Liver (tissue), 9 donors: ENCODE data around the gene CGN. TPM values are rescaled to one million over a fixed set of nuclear protein-coding genes. Genes with fewer than 3 reads are reported as not detected.

Experiments used
- DNase-seq: peaks from one replicate; pipeline ENCODE4 v3.0.0-alpha.2; 2017; ENCODE audit warnings: low spot score
- H3K27ac ChIP-seq, 2 donors: one replicate each; pipeline ENCODE4 v1.7.0; 2013; ENCODE audit warnings: inconsistent platforms in 2 of 2, low read length in 2 of 2, control low read depth in 1 of 2, low read depth in 1 of 2, mild to moderate bottlenecking in 1 of 2
- H3K27me3 ChIP-seq, 4 donors: one replicate each; pipeline versions ENCODE4 v1.6.1 to v1.7.0; 2013; ENCODE audit warnings: low read length in 3 of 4, inconsistent platforms in 1 of 4, mild to moderate bottlenecking in 1 of 4, moderate library complexity in 1 of 4; ENCODE audit not compliant: control insufficient read depth in 4 of 4, insufficient read depth in 4 of 4
- H3K36me3 ChIP-seq, 4 donors: one replicate each; pipeline versions ENCODE4 v1.6.1 to v1.7.0; 2013; ENCODE audit warnings: low read length in 3 of 4, mild to moderate bottlenecking in 3 of 4, low read depth in 1 of 4, moderate library complexity in 1 of 4; ENCODE audit not compliant: control insufficient read depth in 4 of 4, insufficient read depth in 3 of 4
- H3K4me1 ChIP-seq, 4 donors: one replicate each; pipeline versions ENCODE4 v1.6.1 to v1.7.0; 2013; ENCODE audit warnings: low read length in 3 of 4, mild to moderate bottlenecking in 3 of 4, moderate library complexity in 1 of 4; ENCODE audit not compliant: control insufficient read depth in 4 of 4, insufficient read depth in 4 of 4
- H3K4me3 ChIP-seq, 3 donors: one replicate each; pipeline versions ENCODE4 v1.6.1 to v1.7.0; 2013; ENCODE audit warnings: low read length in 3 of 3, control low read depth in 1 of 3, low read depth in 1 of 3, mild to moderate bottlenecking in 1 of 3
- H3K9ac ChIP-seq, 2 donors: one replicate each; pipeline ENCODE4 v1.7.0; 2013; ENCODE audit warnings: low read length in 2 of 2, mild to moderate bottlenecking in 2 of 2, moderate library complexity in 2 of 2, control low read depth in 1 of 2, low read depth in 1 of 2
- H3K9me3 ChIP-seq, 4 donors: one replicate each; pipeline versions ENCODE4 v1.6.1 to v1.7.0; 2013; ENCODE audit warnings: low read length in 3 of 4; ENCODE audit not compliant: control insufficient read depth in 4 of 4
- CTCF ChIP-seq: fragments of 150-350 bp; IDR thresholded peaks from 2 replicates; pipeline ENCODE4 v1.5.1; 2017; ENCODE audit warnings: improper control_type of control experiment, low read depth, low read length; ENCODE audit not compliant: missing input control
- EGR1 ChIP-seq, 2 donors: IDR thresholded peaks; 2 replicates each; pipeline ENCODE4 v1.6.1; 2016 to 2018; ENCODE audit warnings: antibody characterized with exemption in 2 of 2, low read depth in 2 of 2
- FOXA1 ChIP-seq: IDR thresholded peaks from 2 replicates; pipeline ENCODE4 v1.6.1; 2016; ENCODE audit warnings: antibody characterized with exemption
- FOXA2 ChIP-seq: IDR thresholded peaks from 2 replicates; pipeline ENCODE4 v1.6.1; 2016; ENCODE audit warnings: antibody characterized with exemption
- GABPA ChIP-seq, 2 donors: IDR thresholded peaks in 1 of 2; conservative IDR thresholded peaks in 1 of 2; 2 replicates each; pipeline ENCODE4 v1.6.1; 2016; ENCODE audit warnings: antibody characterized with exemption in 2 of 2, mild to moderate bottlenecking in 1 of 2, moderate library complexity in 1 of 2
- HNF4G ChIP-seq: IDR thresholded peaks from 2 replicates; pipeline ENCODE4 v1.6.1; 2016; ENCODE audit warnings: antibody characterized with exemption
- JUND ChIP-seq, 2 donors: IDR thresholded peaks; 2 replicates each; pipeline ENCODE4 v1.6.1; 2016; ENCODE audit warnings: antibody characterized with exemption in 2 of 2
- MAX ChIP-seq: IDR thresholded peaks from 2 replicates; pipeline ENCODE4 v1.6.1; 2016; ENCODE audit warnings: antibody characterized with exemption
- NR2F2 ChIP-seq: IDR thresholded peaks from 2 replicates; pipeline ENCODE4 v1.6.1; 2016; ENCODE audit warnings: antibody characterized with exemption
- RAD21 ChIP-seq, 2 donors: IDR thresholded peaks; 2 replicates each; pipeline ENCODE4 v1.6.1; 2016; ENCODE audit warnings: antibody characterized with exemption in 2 of 2, mild to moderate bottlenecking in 2 of 2
- RXRA ChIP-seq, 2 donors: IDR thresholded peaks; 2 replicates each; pipeline ENCODE4 v1.6.1; 2017 to 2018; ENCODE audit warnings: antibody characterized with exemption in 2 of 2, mild to moderate bottlenecking in 1 of 2
- SP1 ChIP-seq: IDR thresholded peaks from 2 replicates; pipeline ENCODE4 v1.6.1; 2018; ENCODE audit warnings: antibody characterized with exemption, mild to moderate bottlenecking
- TAF1 ChIP-seq: conservative IDR thresholded peaks from 2 replicates; pipeline ENCODE4 v1.6.1; 2016; ENCODE audit warnings: antibody characterized with exemption, mild to moderate bottlenecking
- YY1 ChIP-seq: IDR thresholded peaks from 2 replicates; pipeline ENCODE4 v1.6.1; 2016; ENCODE audit warnings: antibody characterized with exemption, mild to moderate bottlenecking
- ZBTB33 ChIP-seq: IDR thresholded peaks from 2 replicates; pipeline ENCODE4 v1.6.1; 2016; ENCODE audit warnings: antibody characterized with exemption
- WGBS: extraction: QIAGEN DNeasy Blood & Tissue Kit; methylation state at CpG from one replicate; pipeline ENCODE4 v1.1.7; 2013; 5-methylcytosine and 5-hydroxymethylcytosine counted together
- polyA plus RNA-seq, 2 donors: library from polyadenylated mRNA; stranded (reverse) in 1 of 2; unstranded in 1 of 2; fragments of 200-250 nt in 1 of 2; fragments of >200 nt in 1 of 2; fragmentation: Nextera tagmentation in 1 of 2; extraction: Ambion mirVana in 1 of 2; gene quantifications; one replicate each; pipeline versions ENCODE4 v1.2.1 to v1.2.3, GENCODE V29; 2013 to 2015
- total RNA-seq, 2 donors: library from RNA; depleted of rRNA; stranded (reverse); fragments of >200 nt; gene quantifications; one replicate each; pipeline ENCODE4 v1.2.3, GENCODE V29; 2014
- TF ChIP-seq, protein P1 (sequence below): IDR thresholded peaks from 2 replicates; pipeline ENCODE4 v1.6.1; 2016; ENCODE audit warnings: antibody characterized with exemption
- donor health status: healthy.
- donor health status: healthy.
- donor health status: healthy.
- donor health status: healthy.
- donor health status: healthy.

CGN gene
- total and polyA plus RNA-seq, 4 donors = 16.9 to 48.9 (median 19.4) TPM

GRCh38 chr1:151536499-151536898 lies 25.3 kb downstream of the CGN start:
- Histone ChIP-seq H3K36me3 (peaks cover 7 to 55% (median 43%) of the 10 kb centered on the region in 4 donors), H3K4me3 (no peak overlapping the region), H3K9me3 (no peaks in the 10 kb centered on the region), H3K9ac (no peak overlapping the region), H3K27me3 (no peaks in the 10 kb centered on the region), H3K27ac (no peak overlapping the region), H3K4me1 (peaks cover 0 to 20% (median 13%) of the 10 kb centered on the region in 4 donors)
- TF ChIP-seq NR2F2 (no peak), JUND (IDR thresholded peaks at IDR 0.05) (no peak), HNF4G (no peak), FOXA2 (no peak), FOXA1 (no peak), GABPA (IDR thresholded peaks at IDR 0.05 in 1 of 2, conservative IDR thresholded peaks at IDR 0.05 in 1 of 2) (no peak), ZBTB33 (no peak)
- no peak for DNase-seq
- WGBS = 94% methylated on average over 7 of the region's 7 CpGs

- peaks cover 7 to 49% (median 39%) of the 10 kb centered on the region in 4 donors for H3K36me3 ChIP-seq
- 84% methylated on average over 9 of the region's 9 CpGs for WGBS
These were observed 25.9 kb downstream of the CGN start for GRCh38 chr1:151537112-151537511.

More at GRCh38 chr1:151537112-151537511, 25.9 kb downstream of the CGN start:
- TF ChIP-seq TAF1 (no peak), YY1 (no peak), FOXA2 (no peak), MAX (no peak), CTCF (no peak), RXRA (IDR thresholded peaks at IDR 0.05) (no peak), SP1 (no peak), RAD21 (IDR thresholded peaks at IDR 0.05) (no peak), EGR1 (IDR thresholded peaks at IDR 0.05; ENCODE audit: low read depth in 2 of 2) (no peak), HNF4G (no peak)
- TF ChIP-seq, protein P1, sequence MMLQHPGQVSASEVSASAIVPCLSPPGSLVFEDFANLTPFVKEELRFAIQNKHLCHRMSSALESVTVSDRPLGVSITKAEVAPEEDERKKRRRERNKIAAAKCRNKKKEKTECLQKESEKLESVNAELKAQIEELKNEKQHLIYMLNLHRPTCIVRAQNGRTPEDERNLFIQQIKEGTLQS = no peak
- Histone ChIP-seq H3K27me3 (no peaks in the 10 kb centered on the region), H3K27ac (no peak overlapping the region), H3K9me3 (no peaks in the 10 kb centered on the region), H3K4me3 (no peak overlapping the region), H3K4me1 (peaks cover 0 to 24% (median 18%) of the 10 kb centered on the region in 4 donors), H3K9ac (no peak overlapping the region)
- DNase-seq = no peak
